ENCODE results near the gene PTPRN2. TPM values are rescaled to one million over a fixed set of nuclear protein-coding genes. Genes with fewer than 3 reads are reported as not detected.

PTPRN2 gene
- total and polyA plus RNA-seq, 2 of the 13 experiments (the other 11 are each of a cell fraction or from before 2014, with no cell fraction given): 2.5 to 24.2 TPM

DNA sequence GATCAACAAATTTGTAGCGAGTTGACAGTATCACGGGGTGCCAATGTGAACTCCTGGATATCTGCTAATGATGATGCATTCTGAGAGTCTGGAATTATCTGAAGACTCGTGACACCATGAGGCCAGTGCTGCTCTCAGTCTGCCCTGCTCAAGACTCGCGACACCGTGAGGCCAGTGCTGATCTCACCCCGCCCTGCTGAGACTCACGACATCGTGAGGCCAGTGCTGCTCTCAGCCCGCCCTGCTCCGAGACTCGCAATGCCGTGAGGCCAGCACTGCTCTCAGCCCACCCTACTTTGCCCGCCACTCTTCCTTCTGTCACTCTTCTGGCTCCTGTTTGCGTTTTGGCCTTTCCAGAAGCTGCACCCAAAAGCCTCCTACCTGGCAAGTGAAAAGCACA, 411.8 kb downstream of the PTPRN2 start (continued):
- TF ChIP-seq, protein P1, sequence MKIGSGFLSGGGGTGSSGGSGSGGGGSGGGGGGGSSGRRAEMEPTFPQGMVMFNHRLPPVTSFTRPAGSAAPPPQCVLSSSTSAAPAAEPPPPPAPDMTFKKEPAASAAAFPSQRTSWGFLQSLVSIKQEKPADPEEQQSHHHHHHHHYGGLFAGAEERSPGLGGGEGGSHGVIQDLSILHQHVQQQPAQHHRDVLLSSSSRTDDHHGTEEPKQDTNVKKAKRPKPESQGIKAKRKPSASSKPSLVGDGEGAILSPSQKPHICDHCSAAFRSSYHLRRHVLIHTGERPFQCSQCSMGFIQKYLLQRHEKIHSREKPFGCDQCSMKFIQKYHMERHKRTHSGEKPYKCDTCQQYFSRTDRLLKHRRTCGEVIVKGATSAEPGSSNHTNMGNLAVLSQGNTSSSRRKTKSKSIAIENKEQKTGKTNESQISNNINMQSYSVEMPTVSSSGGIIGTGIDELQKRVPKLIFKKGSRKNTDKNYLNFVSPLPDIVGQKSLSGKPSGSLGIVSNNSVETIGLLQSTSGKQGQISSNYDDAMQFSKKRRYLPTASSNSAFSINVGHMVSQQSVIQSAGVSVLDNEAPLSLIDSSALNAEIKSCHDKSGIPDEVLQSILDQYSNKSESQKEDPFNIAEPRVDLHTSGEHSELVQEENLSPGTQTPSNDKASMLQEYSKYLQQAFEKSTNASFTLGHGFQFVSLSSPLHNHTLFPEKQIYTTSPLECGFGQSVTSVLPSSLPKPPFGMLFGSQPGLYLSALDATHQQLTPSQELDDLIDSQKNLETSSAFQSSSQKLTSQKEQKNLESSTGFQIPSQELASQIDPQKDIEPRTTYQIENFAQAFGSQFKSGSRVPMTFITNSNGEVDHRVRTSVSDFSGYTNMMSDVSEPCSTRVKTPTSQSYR (CRISPR knock-in tag; IDR thresholded peaks at IDR 0.05; ENCODE audit: borderline replicate concordance): no peak
- no peak for TF ChIP-seq SRF (IDR thresholded peaks at IDR 0.05; ENCODE audit: low read depth, low read length)
- TF ChIP-seq HDAC6 (IDR thresholded peaks at IDR 0.05; ENCODE audit: low read depth, low read length): no peak
- TF ChIP-seq CHD4 (IDR thresholded peaks at IDR 0.05; ENCODE audit: borderline replicate concordance, low read length): no peak

DNA sequence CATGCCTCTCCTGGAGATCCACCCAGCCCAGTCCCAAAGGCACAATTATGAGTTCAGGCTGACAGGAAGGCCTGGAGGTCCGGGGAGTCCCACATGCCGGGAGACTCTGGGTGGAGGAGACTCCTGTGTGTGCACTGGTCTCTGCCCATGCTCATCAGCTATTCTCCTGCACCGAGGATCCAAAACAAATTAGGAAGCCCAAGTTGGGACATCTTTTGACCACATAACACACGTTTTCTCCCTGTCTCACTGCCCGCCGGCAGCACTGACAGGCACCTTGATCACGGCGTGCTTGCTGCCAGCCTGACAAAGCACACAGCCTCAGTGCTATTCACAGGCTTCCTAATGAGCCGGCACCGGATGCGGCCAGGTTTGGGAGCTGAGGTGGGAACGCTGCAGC, 412.7 kb downstream of the PTPRN2 start:
- H4K20me1 ChIP-seq (ENCODE audit: insufficient read depth, low read length): peaks cover 9% of the 10 kb centered on the region; the same call in 1 of the 2 replicates
- no peak overlapping the region for H3K4me2 ChIP-seq (ENCODE audit: low read depth, low read length)
- DNase-seq (ENCODE audit: low spot score): no peak
- WGBS (ENCODE audit: low lambda C conversion rate): 82% methylated on average over 9 of the region's 12 CpGs
- no peaks in the 10 kb centered on the region for H3K4me1 ChIP-seq (ENCODE audit: insufficient read depth, low read length)
- ATAC-seq: no peak
- ChIA-PET POLR2A (no interaction called here), CTCF (ENCODE audit: low intra/inter-chr PET ratio, low total read pairs) (no interaction called here)
- no peaks in the 10 kb centered on the region for H3K36me3 ChIP-seq (replicated peaks in 1 of 2; ENCODE audit: control insufficient read depth in 1 of 2, insufficient read depth in 2 of 2, low read length in 2 of 2)
- no peak overlapping the region for H3K4me3 ChIP-seq (replicated peaks in 1 of 3; ENCODE audit: insufficient read depth in 1 of 3, low read depth in 2 of 3, low read length in 3 of 3)
- H3K27me3 ChIP-seq (ENCODE audit: control insufficient read depth in 1 of 2, insufficient read depth in 2 of 2, low read length in 2 of 2): no peaks in the 10 kb centered on the region
- no peaks in the 10 kb centered on the region for H3K9me3 ChIP-seq (ENCODE audit: low read length)
- BruUV-seq (replicated peaks): no TSS peak
- no peak for TF ChIP-seq HMG20A (CRISPR knock-in tag; IDR thresholded peaks at IDR 0.05; ENCODE audit: borderline replicate concordance)
- TF ChIP-seq SAFB2 (CRISPR knock-in tag; IDR thresholded peaks at IDR 0.05; ENCODE audit: borderline replicate concordance, low read depth): no peak
- TF ChIP-seq RORA (CRISPR knock-in tag; IDR thresholded peaks at IDR 0.05): no peak
- no peak for TF ChIP-seq SP2 (CRISPR knock-in tag; IDR thresholded peaks at IDR 0.05)
- no peak for TF ChIP-seq ZFP36 (IDR thresholded peaks at IDR 0.05; ENCODE audit: borderline replicate concordance, low read depth, low read length, partially characterized antibody)
- no peak overlapping the region for H3K27ac ChIP-seq (ENCODE audit: extremely low read length, insufficient read depth, low read length)
- FAIRE-seq: no peak
- no peak overlapping the region for H3K9ac ChIP-seq (ENCODE audit: insufficient read depth, low read depth, low read length)
- in situ Hi-C loops (cut with HindIII; ENCODE audit: extremely low pct_ligation_motif_present, low pct_unique_long_range_greater_than_20kb): no loop called here
- H3K79me2 ChIP-seq (ENCODE audit: insufficient read depth, low read length): no peaks in the 10 kb centered on the region
- intact Hi-C loops (cut with micrococcal nuclease; ENCODE audit: unreplicated experiment): no loop called here
- H2AFZ ChIP-seq (ENCODE audit: low read length): no peak overlapping the region
